CD4-positive, alpha-beta T cell treated with Interleukin-12 subunit alpha and Interleukin-12 subunit beta, for 1 hour (primary cell): ENCODE results near the gene KRT74.
"Not testable (repeated sequence)": the region's sequence is repeated elsewhere in the genome, so short reads cannot be mapped to it uniquely, and the experiment has no call there.

Experiments used
- DNase-seq: peaks from one replicate; pipeline ENCODE4 v3.0.0-alpha.2; 2020

The KRT74 gene

GRCh38 chr12:52601671-52602070 lies 28.0 kb upstream of the KRT74 start:
- DNase-seq: no peak

GRCh38 chr12:52600941-52601481 lies 27.4 kb upstream of the KRT74 start, which contains the start of gene KRT72:
Gene KRT72 (minus strand): TSS chr12:52601463. CDS start chr12:52601452, 11 bp downstream.
- DNase-seq: no peak

- no peak for DNase-seq
Measured at GRCh38 chr12:52600475-52600874, 26.8 kb upstream of the KRT74 start.

DNA sequence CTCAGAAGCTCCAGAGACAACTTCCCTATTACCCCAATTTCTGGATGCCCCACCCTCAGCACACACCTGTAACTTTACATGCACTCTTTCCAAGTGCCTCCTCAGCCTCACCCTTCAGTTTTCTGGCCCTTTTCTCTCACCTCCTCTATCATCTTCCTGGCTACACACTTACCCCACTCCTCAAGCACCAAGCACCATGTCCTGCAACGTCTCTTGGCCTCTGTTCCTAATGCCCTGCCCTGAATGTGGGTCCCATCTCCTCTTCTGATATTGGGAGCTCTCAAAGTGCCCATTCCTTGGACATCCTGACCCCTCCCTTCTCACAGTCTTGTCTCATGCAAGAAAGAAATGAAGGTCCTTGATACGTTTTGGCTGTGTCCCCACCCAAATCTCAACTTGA lies 26.4 kb upstream of the KRT74 start:
- DNase-seq: no peak

DNA sequence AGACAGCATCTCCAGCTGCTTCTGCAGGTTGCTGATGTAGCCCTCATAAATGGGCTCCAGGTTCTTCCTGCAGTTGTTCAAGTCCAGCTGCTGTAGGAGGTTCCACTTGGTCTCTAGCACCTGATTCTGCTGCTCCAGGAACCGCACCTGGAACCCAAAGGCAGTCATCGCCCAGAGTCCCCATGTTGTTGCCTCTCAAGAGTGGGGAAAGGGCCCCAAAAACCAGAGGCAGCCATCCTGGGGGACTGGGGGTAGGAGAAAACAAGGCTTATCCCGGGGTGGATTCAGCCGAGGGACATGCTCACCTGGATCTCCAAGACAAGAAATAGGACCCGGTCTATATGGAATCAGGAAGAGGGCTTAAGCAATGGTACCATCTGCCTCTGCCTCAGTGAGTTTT lies 25.3 kb upstream of the KRT74 start:
- no peak for DNase-seq

DNA sequence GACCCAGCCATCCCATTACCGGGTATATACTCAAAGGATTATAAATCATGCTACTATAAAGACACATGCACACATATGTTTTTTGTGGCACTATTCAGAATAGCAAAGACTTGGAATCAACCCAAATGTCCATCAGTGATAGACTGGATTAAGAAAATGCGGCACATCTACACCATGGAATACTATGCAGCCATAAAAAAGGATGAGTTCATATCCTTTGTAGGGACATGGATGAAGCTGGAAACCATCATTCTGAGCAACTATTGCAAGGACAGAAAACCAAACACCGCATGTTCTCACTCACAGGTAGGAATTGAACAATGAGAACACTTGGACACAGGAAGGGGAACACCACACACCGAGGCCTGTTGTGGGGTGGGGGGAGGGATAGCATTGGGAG lies 20.6 kb upstream of the KRT74 start:
- not testable (repeated sequence) for DNase-seq

DNA sequence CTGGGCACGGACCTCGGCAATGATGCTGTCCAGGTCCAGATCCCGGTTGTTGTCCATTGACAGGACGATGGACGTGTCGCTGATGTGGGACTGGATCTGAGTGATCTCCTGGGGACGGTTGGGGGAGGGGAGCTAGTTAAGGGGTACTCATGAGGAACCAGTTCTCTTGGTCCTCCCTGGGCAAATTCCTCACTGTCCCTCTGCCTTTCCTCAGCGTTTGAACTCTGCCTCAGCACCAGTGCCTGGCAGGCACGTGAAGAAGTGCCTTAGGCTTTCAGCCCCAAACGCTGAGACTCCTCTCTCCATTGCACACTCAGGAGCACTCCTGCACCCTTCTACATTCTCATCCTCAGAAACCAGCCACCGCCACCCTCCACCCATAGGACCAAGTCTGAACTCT lies 17.9 kb upstream of the KRT74 start:
- no peak for DNase-seq

- no peak for DNase-seq
Measured at GRCh38 chr12:52590021-52590420, 16.4 kb upstream of the KRT74 start.

DNA sequence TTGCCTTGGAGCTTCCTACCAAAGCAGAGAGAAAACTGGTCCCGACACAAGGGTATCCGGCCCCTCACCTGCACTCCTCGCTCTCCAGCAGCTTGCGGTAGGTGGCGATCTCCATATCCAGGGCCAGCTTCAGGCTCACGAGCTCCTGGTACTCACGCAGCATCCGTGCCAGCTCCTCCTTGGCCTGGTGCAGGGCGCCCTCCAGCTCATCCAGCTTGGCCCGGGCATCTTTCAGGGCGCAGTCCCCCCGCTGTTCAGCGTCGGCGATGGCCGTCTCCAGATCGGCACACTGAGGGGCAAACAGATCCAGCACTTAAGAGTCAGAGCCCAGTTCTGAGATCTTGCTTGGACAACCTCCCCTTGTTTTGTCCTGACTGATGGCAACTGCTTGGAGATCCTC lies 13.9 kb upstream of the KRT74 start:
- DNase-seq: no peak

GRCh38 chr12:52585946-52586345 lies 12.3 kb upstream of the KRT74 start:
- DNase-seq: peak; percentile 52

DNA sequence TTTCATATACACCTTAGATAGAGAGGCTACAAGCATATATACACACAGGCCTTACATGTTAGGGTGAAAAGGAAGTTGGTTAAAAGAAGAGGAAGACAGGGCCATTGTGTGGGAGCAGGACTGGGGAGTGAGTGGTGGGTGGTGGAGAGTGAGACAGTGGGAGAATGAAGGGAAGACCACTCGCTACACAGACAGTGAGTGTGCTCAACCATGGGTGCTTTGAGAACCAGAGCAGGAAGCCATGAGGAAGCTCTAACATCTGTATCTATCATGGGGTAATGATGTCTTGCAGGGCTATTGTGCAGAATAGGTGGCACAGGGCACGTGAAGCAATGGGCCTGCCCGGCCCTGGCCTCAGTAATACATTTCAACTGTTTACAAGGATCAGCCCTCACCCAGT lies 11.4 kb upstream of the KRT74 start:
- no peak for DNase-seq

- no peak for DNase-seq
Measured at GRCh38 chr12:52584156-52584682, 10.6 kb upstream of the KRT74 start.

- DNase-seq: peak; percentile 64
Measured at GRCh38 chr12:52582971-52583456, 9.4 kb upstream of the KRT74 start.

- no peak for DNase-seq
Measured at GRCh38 chr12:52582486-52582885, 8.8 kb upstream of the KRT74 start.

- DNase-seq: no peak
Measured at GRCh38 chr12:52581481-52581880, 7.8 kb upstream of the KRT74 start.

DNA sequence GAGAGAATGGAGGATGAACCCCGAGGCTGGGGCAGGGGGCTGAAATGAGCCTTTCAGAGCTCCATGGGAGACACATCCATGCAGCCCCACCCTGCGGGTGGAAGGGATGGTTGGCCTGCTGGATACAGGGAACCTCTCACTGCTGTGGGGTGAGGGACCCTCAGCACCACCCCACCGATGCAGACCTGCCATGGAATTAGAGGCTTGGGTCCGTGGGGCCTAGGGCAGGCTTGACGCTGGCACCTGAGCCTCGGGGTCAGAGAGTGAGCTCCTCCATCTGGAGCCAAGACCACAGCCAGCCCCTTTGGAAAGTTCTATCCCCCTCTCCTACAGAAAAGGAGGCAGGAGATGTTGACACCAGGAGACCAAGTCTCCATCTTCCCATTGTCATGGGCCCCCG lies 7.4 kb upstream of the KRT74 start:
- DNase-seq: no peak

- DNase-seq: no peak
Measured at GRCh38 chr12:52580496-52580895, 6.9 kb upstream of the KRT74 start.

DNA sequence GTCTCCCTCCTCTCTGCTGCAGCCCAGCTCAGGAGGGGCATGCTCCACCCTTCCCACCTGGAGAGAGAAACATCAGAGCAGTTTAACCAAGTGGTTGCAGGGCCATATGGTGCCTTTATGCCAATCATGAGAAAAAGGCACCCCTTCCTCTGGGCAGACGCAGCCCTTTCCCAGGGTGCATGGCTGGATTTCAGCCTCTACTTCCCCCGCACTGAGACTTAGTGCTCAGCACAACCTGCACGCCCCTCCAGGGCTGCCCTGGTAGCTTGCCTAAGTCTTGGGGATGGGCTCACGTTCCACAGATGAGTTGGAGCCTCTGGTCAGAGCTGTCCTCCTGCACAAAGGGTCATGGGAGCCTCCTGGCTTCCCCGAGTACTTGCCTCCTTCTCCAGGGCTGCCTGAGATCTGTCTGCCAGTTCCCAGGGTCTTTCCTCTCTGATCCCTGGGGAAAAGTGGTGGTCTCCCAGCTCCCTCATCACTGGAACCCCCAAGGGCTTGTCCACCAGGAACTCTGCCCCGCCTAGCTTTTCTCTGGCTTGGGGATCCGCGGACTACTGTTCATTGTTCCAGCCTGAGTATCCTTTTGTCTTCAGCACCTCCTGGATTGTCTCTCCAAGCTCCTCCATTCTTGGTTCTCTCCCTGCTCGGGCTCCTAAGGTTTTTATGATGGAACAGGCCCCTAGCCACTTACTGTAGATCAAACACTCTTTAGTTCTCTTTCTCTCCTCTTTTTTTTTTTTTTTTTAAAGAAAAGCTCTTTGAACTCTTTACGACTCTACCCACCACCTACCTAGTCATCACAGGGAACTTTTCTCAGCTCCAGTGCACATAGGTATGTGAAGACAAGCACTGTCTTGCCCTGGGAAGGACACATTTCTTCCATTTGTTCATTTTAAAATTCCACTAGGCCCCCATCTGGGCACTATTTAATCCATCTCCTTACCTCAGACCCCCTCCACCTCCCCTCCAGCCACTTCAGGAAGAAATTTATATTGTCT lies 6.1 kb upstream of the KRT74 start:
- no peak for DNase-seq

GRCh38 chr12:52578469-52578868 lies 4.8 kb upstream of the KRT74 start:
- no peak for DNase-seq

GRCh38 chr12:52577316-52577715 lies 3.7 kb upstream of the KRT74 start:
- no peak for DNase-seq

DNA sequence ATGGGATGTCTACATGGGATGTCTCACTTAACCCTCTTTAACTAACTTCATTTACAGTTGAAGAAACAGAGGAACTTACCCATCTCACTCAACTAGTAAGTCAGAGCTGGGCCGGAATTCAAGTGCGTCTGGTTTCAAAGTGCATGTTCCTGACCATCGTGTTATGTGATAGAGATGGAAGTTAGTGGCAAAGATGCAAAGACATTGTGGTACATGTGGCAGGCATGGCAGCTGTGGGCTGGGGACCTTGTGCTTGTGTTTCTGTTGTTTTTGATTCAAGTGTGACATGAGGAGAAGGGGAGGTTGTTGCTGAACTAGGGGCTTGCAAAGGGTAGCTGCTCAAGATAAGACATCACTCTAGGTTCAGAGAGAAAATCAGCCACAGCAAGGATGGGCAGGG lies 2.3 kb upstream of the KRT74 start:
- DNase-seq: no peak

- DNase-seq: no peak
Measured at GRCh38 chr12:52575256-52575655, 1.6 kb upstream of the KRT74 start.

GRCh38 chr12:52573306-52573705 lies 337 bp downstream of the KRT74 start:
- no peak for DNase-seq

- DNase-seq: no peak
Measured at GRCh38 chr12:52570511-52570910, 3.1 kb downstream of the KRT74 start.
